Measurements from ENCODE around the gene ERN1. TPM values are rescaled to one million over a fixed set of nuclear protein-coding genes. Genes with fewer than 3 reads are reported as not detected.

The ERN1 gene
- total RNA-seq, 4 donors from 2014 or later, result 17.2 to 30.0 (median 24.0) TPM

GRCh38 chr17:64090144-64090543 lies 39.8 kb downstream of the ERN1 start:
- Histone ChIP-seq H3K4me3 (no peak overlapping the region), H3K27ac (no peak overlapping the region), H3K9me3 (no peaks in the 10 kb centered on the region), H3K36me3 (no peaks in the 10 kb centered on the region), H3K27me3 (no peaks in the 10 kb centered on the region), H3K4me1 (peaks cover 0 to 5% (median 1%) of the 10 kb centered on the region in 4 donors)
- TF ChIP-seq, protein P1, sequence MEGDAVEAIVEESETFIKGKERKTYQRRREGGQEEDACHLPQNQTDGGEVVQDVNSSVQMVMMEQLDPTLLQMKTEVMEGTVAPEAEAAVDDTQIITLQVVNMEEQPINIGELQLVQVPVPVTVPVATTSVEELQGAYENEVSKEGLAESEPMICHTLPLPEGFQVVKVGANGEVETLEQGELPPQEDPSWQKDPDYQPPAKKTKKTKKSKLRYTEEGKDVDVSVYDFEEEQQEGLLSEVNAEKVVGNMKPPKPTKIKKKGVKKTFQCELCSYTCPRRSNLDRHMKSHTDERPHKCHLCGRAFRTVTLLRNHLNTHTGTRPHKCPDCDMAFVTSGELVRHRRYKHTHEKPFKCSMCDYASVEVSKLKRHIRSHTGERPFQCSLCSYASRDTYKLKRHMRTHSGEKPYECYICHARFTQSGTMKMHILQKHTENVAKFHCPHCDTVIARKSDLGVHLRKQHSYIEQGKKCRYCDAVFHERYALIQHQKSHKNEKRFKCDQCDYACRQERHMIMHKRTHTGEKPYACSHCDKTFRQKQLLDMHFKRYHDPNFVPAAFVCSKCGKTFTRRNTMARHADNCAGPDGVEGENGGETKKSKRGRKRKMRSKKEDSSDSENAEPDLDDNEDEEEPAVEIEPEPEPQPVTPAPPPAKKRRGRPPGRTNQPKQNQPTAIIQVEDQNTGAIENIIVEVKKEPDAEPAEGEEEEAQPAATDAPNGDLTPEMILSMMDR (IDR thresholded peaks at IDR 0.05), result no peak
- TF ChIP-seq POLR2A (IDR thresholded peaks at IDR 0.05), result no peak
- no peak for DNase-seq

GRCh38 chr17:64087252-64088005 lies 42.5 kb downstream of the ERN1 start:
- no peak overlapping the region for H3K27ac ChIP-seq
- H3K36me3 ChIP-seq, result no peaks in the 10 kb centered on the region
- no peaks in the 10 kb centered on the region for H3K9me3 ChIP-seq
- DNase-seq, result no peak
- no peak overlapping the region for H3K4me3 ChIP-seq
- H3K27me3 ChIP-seq, result no peaks in the 10 kb centered on the region
- TF ChIP-seq, protein P1 (IDR thresholded peaks at IDR 0.05), result no peak
- TF ChIP-seq POLR2A (IDR thresholded peaks at IDR 0.05), result no peak
- H3K4me1 ChIP-seq, result peaks cover 0 to 29% (median 13%) of the 10 kb centered on the region in 4 donors

DNA sequence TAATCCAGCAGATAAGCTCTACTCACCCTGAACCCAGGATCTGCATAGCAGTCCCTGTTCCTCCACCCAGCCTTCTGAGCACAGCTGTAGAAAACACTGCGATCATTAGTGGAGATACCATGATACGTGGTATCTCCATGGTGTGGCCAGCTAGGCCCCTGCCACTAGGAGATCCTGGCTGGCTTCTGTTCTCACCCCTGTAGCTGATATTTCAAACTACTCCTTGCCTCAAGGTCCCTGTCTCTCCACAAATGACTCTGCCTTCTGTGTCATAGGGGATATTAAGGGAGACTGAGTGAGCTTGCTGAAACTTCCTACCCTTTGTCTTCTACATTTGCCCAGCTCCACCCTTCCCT lies 44.3 kb downstream of the ERN1 start:
- H3K27ac ChIP-seq, result peak overlapping the region in 3 of 4 donors; percentile 13 to 85 (median 18)
- no peak for DNase-seq
- H3K4me3 ChIP-seq, result no peak overlapping the region
- TF ChIP-seq, protein P1 (IDR thresholded peaks at IDR 0.05), result no peak
- TF ChIP-seq POLR2A (IDR thresholded peaks at IDR 0.05), result no peak
- H3K4me1 ChIP-seq, result peaks cover 0 to 38% (median 17%) of the 10 kb centered on the region in 4 donors
- no peaks in the 10 kb centered on the region for H3K9me3 ChIP-seq
- no peaks in the 10 kb centered on the region for H3K36me3 ChIP-seq
- no peaks in the 10 kb centered on the region for H3K27me3 ChIP-seq

DNA sequence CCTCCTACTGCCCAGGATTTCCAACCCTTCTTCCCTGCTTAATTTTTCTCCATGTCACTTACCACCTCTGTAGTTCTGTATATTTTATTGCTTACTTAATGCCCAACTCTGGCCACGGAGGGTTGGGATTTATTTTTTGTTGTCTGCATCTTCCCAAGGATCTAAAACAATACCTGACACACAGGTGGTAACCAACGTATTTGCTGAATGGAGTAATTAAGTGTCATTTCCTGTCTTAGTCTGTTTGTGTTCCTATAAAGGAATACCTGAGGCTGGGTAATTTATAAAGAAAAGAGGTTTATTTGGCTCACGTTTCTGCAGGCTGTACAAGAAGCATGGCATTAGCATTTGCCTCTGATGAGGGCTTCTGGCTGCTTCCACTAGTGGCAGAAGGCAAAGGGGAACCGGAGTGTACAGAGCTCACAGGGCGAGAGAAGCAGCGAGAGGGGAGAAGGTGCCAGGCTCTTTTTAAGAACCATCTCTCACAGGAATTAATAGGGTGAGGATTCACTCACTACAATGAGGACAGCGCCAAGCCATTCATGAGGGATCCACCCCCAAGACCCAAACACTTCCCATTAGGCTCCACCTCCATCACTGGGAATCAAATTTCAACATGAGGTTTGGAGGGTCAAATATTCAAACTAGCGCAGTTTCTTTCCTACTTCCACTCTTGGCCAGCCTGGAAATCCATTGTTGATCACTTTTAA lies 44.8 kb downstream of the ERN1 start:
- Histone ChIP-seq H3K4me3 (no peak overlapping the region), H3K36me3 (no peaks in the 10 kb centered on the region), H3K4me1 (peaks cover 0 to 38% (median 17%) of the 10 kb centered on the region in 4 donors), H3K27me3 (no peaks in the 10 kb centered on the region), H3K9me3 (no peaks in the 10 kb centered on the region), H3K27ac (peak overlapping the region; percentile 13 to 85 (median 52))
- no peak for DNase-seq
- TF ChIP-seq, protein P1 (IDR thresholded peaks at IDR 0.05), result no peak
- TF ChIP-seq POLR2A (IDR thresholded peaks at IDR 0.05), result no peak

GRCh38 chr17:64084086-64084939 lies 45.6 kb downstream of the ERN1 start:
- Histone ChIP-seq H3K4me1 (peaks cover 0 to 38% (median 17%) of the 10 kb centered on the region in 4 donors), H3K27ac (peak overlapping the region; percentile 26 to 85 (median 52)), H3K4me3 (no peak overlapping the region), H3K36me3 (no peaks in the 10 kb centered on the region), H3K9me3 (no peaks in the 10 kb centered on the region), H3K27me3 (no peaks in the 10 kb centered on the region)
- DNase-seq, result peak in 1 of 3 donors; percentile 64
- TF ChIP-seq, protein P1 (IDR thresholded peaks at IDR 0.05), result peak in 1 of 6 experiments; percentile 35
- TF ChIP-seq POLR2A (IDR thresholded peaks at IDR 0.05), result no peak

Measured in Peyer's patch (tissue), 4 donors.